NCI-H146 treated with DMSO at 0.1 percent for 48 hours (cell line): ENCODE measurements around the gene POU5F1.

Experiments
- DNase-seq: peaks from one replicate; lab custom pipeline; 2025; ENCODE audit not compliant: unreplicated experiment; lab: John Stamatoyannopoulos, UW

POU5F1 gene

DNA sequence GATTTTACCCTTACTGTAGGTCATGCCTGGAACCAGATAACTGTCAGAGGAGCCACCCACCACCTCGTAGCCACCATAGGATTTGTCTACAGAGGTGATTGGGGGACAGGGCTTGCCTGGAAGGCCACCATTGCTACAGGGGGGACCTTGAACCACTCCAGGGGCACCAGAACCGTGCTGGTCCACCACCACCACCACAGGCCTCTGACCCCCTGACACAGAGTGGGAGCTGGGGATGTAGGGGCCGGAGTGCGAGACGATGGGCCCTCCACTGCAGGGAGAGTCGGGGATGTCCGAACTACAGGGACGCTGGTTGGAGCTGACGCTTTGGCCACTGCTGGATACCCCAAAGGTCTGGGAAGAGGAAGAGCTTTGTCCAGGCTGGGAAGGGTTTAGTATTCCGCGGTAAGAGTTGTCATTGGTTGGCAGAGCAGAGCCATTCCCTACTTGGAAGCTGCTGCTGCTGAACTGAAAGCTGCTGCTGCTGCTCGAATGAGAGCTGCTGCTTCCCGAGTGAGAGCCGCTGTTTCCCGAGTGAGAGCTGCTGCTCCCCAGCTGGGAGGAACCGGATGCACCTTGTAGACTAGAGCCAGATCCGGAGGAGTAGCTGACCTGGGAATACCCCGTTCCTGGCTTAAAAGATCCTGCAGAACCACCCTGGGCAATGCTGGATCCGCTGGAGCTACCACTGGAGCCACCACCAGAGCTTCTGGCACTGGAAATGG, 53.7 kb downstream of the POU5F1 start:
- DNase-seq = no peak

- DNase-seq = no peak
Measured at GRCh38 chr6:31115941-31116560, 54.4 kb downstream of the POU5F1 start.

DNA sequence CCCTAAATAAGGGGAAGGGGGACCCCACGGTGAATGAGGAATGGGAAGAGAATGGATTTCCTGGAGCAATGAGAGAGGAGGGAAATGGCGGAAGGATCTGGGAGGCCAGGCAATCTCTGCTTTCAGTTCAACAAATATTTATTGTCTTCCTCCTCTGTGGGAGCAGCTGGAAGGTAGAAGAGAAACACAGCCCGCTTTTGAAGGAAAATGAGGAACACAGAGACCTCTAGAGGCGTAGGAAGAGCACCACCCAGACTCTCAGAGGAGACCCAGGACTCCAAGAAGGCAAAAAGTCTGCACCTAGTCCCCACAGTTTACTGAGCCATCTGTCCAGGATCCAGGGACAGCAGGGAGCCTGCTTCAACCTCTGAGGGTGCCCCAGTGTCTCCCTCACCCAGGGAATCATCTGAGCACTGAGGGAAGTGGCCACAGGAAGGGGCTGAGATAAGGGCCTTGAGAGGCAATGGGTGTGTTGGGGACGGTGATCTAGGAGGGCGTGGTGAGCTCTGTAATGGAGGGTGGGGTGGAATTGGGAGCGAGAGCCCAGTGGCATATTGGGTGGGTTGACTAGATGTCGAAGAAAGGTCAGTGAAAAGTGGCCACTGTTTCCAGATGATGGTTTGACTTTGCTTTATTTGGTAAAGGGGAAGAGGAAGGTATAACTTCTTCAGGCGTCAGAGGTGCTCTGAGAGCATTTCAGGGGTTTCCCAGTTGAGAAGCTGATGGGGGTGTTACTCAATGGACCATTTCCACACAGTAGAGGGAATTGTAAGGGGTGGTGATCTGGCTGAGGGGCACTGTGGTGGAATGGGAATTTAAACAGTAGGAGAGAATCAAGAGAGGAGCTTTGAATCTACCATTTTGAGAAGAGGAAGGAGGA, 55.3 kb downstream of the POU5F1 start:
- no peak for DNase-seq

DNA sequence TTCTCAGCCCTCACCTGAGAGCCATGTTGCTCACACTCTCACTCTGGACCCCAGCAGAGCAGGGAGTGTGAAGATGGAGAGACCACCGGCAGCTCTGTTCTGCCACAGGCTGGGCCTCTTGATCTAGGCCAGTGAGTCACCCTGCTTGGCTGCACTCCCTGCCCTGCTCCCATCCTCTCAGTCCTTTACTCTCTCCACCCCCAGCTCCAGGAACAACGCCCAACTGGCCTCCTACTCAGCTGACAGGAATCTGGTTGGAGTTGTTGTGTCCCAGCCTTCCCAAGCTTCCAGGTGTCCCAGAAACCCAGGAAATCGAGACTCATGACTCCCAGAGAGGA, 56.0 kb downstream of the POU5F1 start, which contains the start of gene PSORS1C1:
Gene PSORS1C1, plus strand, starts transcription at position 260 of the 338 bp plus-strand sequence. CDS start 14,833 bp downstream, outside the sequence.
- no peak for DNase-seq
